Esophagus muscularis mucosa (tissue), 3 donors: ENCODE results near the gene IL36RN.

Experiments used
- CTCF ChIP-seq, 3 experiments: fragments of 200-600 bp in 2 of 3; fragments of 450-650 bp in 1 of 3; sonication (generic) in 2 of 3; IDR thresholded peaks; one replicate each; pipeline ENCODE4 v1.5.1; 2017 to 2019; ENCODE audit warnings: antibody characterized with exemption in 3 of 3, mild to moderate bottlenecking in 2 of 3, moderate library complexity in 1 of 3
- POLR2AphosphoS5 ChIP-seq, 2 donors: sonication (generic); formaldehyde crosslinking; IDR thresholded peaks; one replicate each; pipeline ENCODE4 v1.6.1; 2017; ENCODE audit warnings: antibody characterized with exemption in 2 of 2

GRCh38 chr2:113061241-113061640, 2.2 kb downstream of the IL36RN start:
- no peak for TF ChIP-seq CTCF (IDR thresholded peaks at IDR 0.05)
- no peak for TF ChIP-seq POLR2AphosphoS5 (IDR thresholded peaks at IDR 0.05)
